Measurements from ENCODE around the gene CTNNA1. TPM values are rescaled to one million over a fixed set of nuclear protein-coding genes. Genes with fewer than 3 reads are reported as not detected.

The CTNNA1 gene
- total RNA-seq, 2 donors from 2014 or later: 400 to 483 TPM

GRCh38 chr5:138945421-138946240 is 192.4 kb downstream of the CTNNA1 start:
- TF ChIP-seq CTCF (IDR thresholded peaks at IDR 0.05): no peak
- H3K27me3 ChIP-seq: no peaks in the 10 kb centered on the region
- H3K9me3 ChIP-seq: no peaks in the 10 kb centered on the region
- H3K9ac ChIP-seq (ENCODE audit: low read depth in 2 of 2, low read length in 2 of 2): no peak overlapping the region
- H3K4me1 ChIP-seq: no peaks in the 10 kb centered on the region
- peaks cover 7% of the 10 kb centered on the region for H3K36me3 ChIP-seq
- H3K27ac ChIP-seq: no peak overlapping the region
- H3K4me3 ChIP-seq: no peak overlapping the region
- intact Hi-C loops (cut with DNase I): no loop called here
- DNase-seq: no peak

- Histone ChIP-seq H3K27me3 (no peaks in the 10 kb centered on the region), H3K27ac (no peak overlapping the region), H3K9me3 (no peaks in the 10 kb centered on the region), H3K9ac (ENCODE audit: low read depth in 2 of 2, low read length in 2 of 2) (no peak overlapping the region), H3K36me3 (peaks cover 7% of the 10 kb centered on the region), H3K4me1 (no peaks in the 10 kb centered on the region), H3K4me3 (no peak overlapping the region)
- no peak for TF ChIP-seq CTCF (IDR thresholded peaks at IDR 0.05)
- no peak for DNase-seq
- intact Hi-C loops (cut with DNase I): no loop called here
These were observed 193.0 kb downstream of the CTNNA1 start for GRCh38 chr5:138946241-138946623.

GRCh38 chr5:138946831-138947560 is 193.8 kb downstream of the CTNNA1 start:
- TF ChIP-seq CTCF (IDR thresholded peaks at IDR 0.05): no peak
- no peak for DNase-seq
- H3K27me3 ChIP-seq: no peaks in the 10 kb centered on the region
- H3K4me1 ChIP-seq: no peaks in the 10 kb centered on the region
- H3K36me3 ChIP-seq: peaks cover 7% of the 10 kb centered on the region
- H3K27ac ChIP-seq: no peak overlapping the region
- H3K9ac ChIP-seq (ENCODE audit: low read depth in 2 of 2, low read length in 2 of 2): no peak overlapping the region
- intact Hi-C loops (cut with DNase I): no loop called here
- no peaks in the 10 kb centered on the region for H3K9me3 ChIP-seq
- H3K4me3 ChIP-seq: no peak overlapping the region

GRCh38 chr5:138947780-138948179 is 194.6 kb downstream of the CTNNA1 start:
- no peak for TF ChIP-seq CTCF (IDR thresholded peaks at IDR 0.05)
- H3K36me3 ChIP-seq: peaks cover 7% of the 10 kb centered on the region
- no peak for DNase-seq
- intact Hi-C loops (cut with DNase I): no loop called here
- no peak overlapping the region for H3K27ac ChIP-seq
- H3K9me3 ChIP-seq: no peaks in the 10 kb centered on the region
- H3K4me3 ChIP-seq: no peak overlapping the region
- no peaks in the 10 kb centered on the region for H3K27me3 ChIP-seq
- H3K4me1 ChIP-seq: peaks cover 3% of the 10 kb centered on the region
- no peak overlapping the region for H3K9ac ChIP-seq (ENCODE audit: low read depth in 2 of 2, low read length in 2 of 2)

- DNase-seq: no peak
- Histone ChIP-seq H3K27ac (no peak overlapping the region), H3K4me1 (peaks cover 10% of the 10 kb centered on the region), H3K36me3 (peaks cover 7% of the 10 kb centered on the region), H3K9me3 (no peaks in the 10 kb centered on the region), H3K4me3 (no peak overlapping the region), H3K9ac (ENCODE audit: low read depth in 2 of 2, low read length in 2 of 2) (no peak overlapping the region), H3K27me3 (no peaks in the 10 kb centered on the region)
- intact Hi-C loops (cut with DNase I): no loop called here
- TF ChIP-seq CTCF (IDR thresholded peaks at IDR 0.05): no peak
These were observed 195.4 kb downstream of the CTNNA1 start for GRCh38 chr5:138948471-138949222.
